Natural killer cell (primary cell): Measurements from ENCODE around the gene TAF7. TPM values are rescaled to one million over a fixed set of nuclear protein-coding genes. Genes with fewer than 3 reads are reported as not detected.
"Not testable (repeated sequence)": the region's sequence is repeated elsewhere in the genome, so short reads cannot be mapped to it uniquely, and the experiment has no call there.

Experiments
- ATAC-seq, 3 donors: fragments of 150-1000 bp in 2 of 3; fragments of 200-7000 bp in 1 of 3; cut with Tn5 transposase; 1 replicate in 1 of 3; 2 replicates in 2 of 3; pipeline ENCODE4 v1.10.0; 2021; ENCODE audit warnings: mild to moderate bottlenecking in 2 of 3, moderate library complexity in 2 of 3
- DNase-seq, 2 donors: peaks; one replicate each; pipeline versions ENCODE4 v3.0.0 to v3.0.0-alpha.2; 2013 to 2021; ENCODE audit warnings: mixed read lengths in 1 of 2
- H3K27ac ChIP-seq: one replicate; pipeline ENCODE4 v1.5.1; 2013; ENCODE audit warnings: mild to moderate bottlenecking, low read length
- H3K27me3 ChIP-seq: one replicate; pipeline ENCODE4 v1.6.1; 2013; ENCODE audit warnings: low read length; ENCODE audit not compliant: control insufficient read depth, insufficient read depth
- H3K36me3 ChIP-seq: one replicate; pipeline ENCODE4 v1.6.1; 2013; ENCODE audit warnings: low read length; ENCODE audit not compliant: control insufficient read depth, insufficient read depth
- H3K4me1 ChIP-seq: one replicate; pipeline ENCODE4 v1.6.1; 2013; ENCODE audit warnings: low read length; ENCODE audit not compliant: control insufficient read depth, insufficient read depth
- H3K4me3 ChIP-seq: one replicate; pipeline ENCODE4 v1.5.1; 2013; ENCODE audit warnings: low read length
- H3K9me3 ChIP-seq: one replicate; pipeline ENCODE4 v1.6.1; 2013; ENCODE audit warnings: low read length; ENCODE audit not compliant: control insufficient read depth, insufficient read depth
- H3K27ac Mint-ChIP-seq, 2 donors: one replicate each; pipeline ENCODE4 v1.8.0; 2022; ENCODE audit warnings: mild to moderate bottlenecking in 2 of 2, mixed read lengths in 2 of 2, moderate library complexity in 1 of 2
- H3K27me3 Mint-ChIP-seq, 2 donors: one replicate each; pipeline ENCODE4 v1.8.0; 2022; ENCODE audit warnings: low read depth in 2 of 2, mixed read lengths in 2 of 2
- H3K36me3 Mint-ChIP-seq: one replicate; pipeline ENCODE4 v1.8.0; 2022; ENCODE audit warnings: mixed read lengths
- H3K4me1 Mint-ChIP-seq, 2 donors: one replicate each; pipeline ENCODE4 v1.8.0; 2022; ENCODE audit warnings: mixed read lengths in 2 of 2
- H3K4me3 Mint-ChIP-seq: one replicate; pipeline ENCODE4 v1.8.0; 2022; ENCODE audit warnings: mild to moderate bottlenecking, moderate library complexity, mixed read lengths
- H3K9me3 Mint-ChIP-seq, 2 donors: one replicate each; pipeline ENCODE4 v1.8.0; 2022; ENCODE audit warnings: mixed read lengths in 2 of 2
- CTCF ChIP-seq: fragments of 200-600 bp; IDR thresholded peaks from one replicate; pipeline ENCODE4 v1.8.0; 2022; ENCODE audit warnings: antibody characterized with exemption
- WGBS: methylation state at CpG from one replicate; pipeline ENCODE4 v1.1.7; 2013; ENCODE audit warnings: missing lambda C conversion rate; ENCODE audit not compliant: insufficient coverage; 5-methylcytosine and 5-hydroxymethylcytosine counted together
- intact Hi-C: fragments of 100-400 bp; cut with micrococcal nuclease; formaldehyde crosslinking; loops from one replicate; pipeline ENCODE4 v1.14.2; 2022
- total RNA-seq, 4 donors: library from RNA; stranded (reverse); fragments of 120-200 nt in 1 of 4; gene quantifications; one replicate each; pipeline versions ENCODE4 v1.2.3 to v1.2.4, GENCODE V29; 2013 to 2022

TAF7 gene
- total RNA-seq, 3 donors from 2014 or later (not counting 1 experiment from before 2014, with no cell fraction given), result 77.3 to 96.1 (median 89.4) TPM

GRCh38 chr5:141338538-141339306, 18.1 kb upstream of the TAF7 start, which contains the start of gene PCDHGA2:
Gene PCDHGA2 (plus strand): TSS chr5:141338760.
- DNase-seq, result peak in 1 of 2 donors; percentile 13
- no peak within 1 kb of the TSS for H3K27ac ChIP-seq

DNA sequence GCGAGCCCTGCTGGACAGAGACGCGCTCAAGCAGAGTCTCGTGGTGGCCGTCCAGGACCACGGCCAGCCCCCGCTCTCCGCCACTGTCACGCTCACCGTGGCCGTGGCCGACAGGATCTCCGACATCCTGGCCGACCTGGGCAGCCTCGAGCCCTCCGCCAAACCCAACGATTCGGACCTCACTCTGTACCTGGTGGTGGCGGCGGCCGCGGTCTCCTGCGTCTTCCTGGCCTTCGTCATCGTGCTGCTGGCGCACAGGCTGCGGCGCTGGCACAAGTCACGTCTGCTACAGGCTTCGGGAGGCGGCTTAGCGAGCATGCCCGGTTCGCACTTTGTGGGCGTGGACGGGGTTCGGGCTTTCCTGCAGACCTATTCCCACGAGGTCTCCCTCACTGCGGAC, 12.0 kb upstream of the TAF7 start:
- H3K27ac ChIP-seq, H3K9me3 Mint-ChIP-seq, intact Hi-C loops, H3K27ac Mint-ChIP-seq, H3K4me1 Mint-ChIP-seq, H3K36me3 ChIP-seq, ATAC-seq, H3K4me1 ChIP-seq, DNase-seq, H3K4me3 Mint-ChIP-seq, H3K4me3 ChIP-seq: not testable (repeated sequence)
- Mint-ChIP-seq H3K36me3 (peaks cover 38% of the 10 kb centered on the region), H3K27me3 (peaks cover 63 to 98% of the 10 kb centered on the region in 2 donors)
- Histone ChIP-seq H3K27me3 (peaks cover 52% of the 10 kb centered on the region), H3K9me3 (peaks cover 16% of the 10 kb centered on the region)
- 54% methylated on average over 37 of the region's 39 CpGs for WGBS

More at GRCh38 chr5:141338538-141339306, 18.1 kb upstream of the TAF7 start, which contains the start of gene PCDHGA2:
- H3K4me3 Mint-ChIP-seq, result no peak within 1 kb of the TSS
- TF ChIP-seq CTCF, result no peak
- Histone ChIP-seq H3K36me3 (no peaks in the 10 kb centered on the region), H3K4me1 (no peaks in the 10 kb centered on the region), H3K4me3 (no peak within 1 kb of the TSS), H3K9me3 (peaks cover 20% of the 10 kb centered on the region), H3K27me3 (peaks cover 59% of the 10 kb centered on the region)
- H3K36me3 Mint-ChIP-seq, result peaks cover 58% of the 10 kb centered on the region
- peaks cover 5 to 8% of the 10 kb centered on the region in 2 donors for H3K9me3 Mint-ChIP-seq
- intact Hi-C loops, result no loop called here
- ATAC-seq, result no peak
- H3K27me3 Mint-ChIP-seq, result peaks cover 69 to 95% of the 10 kb centered on the region in 2 donors
- WGBS, result 21% methylated on average over 27 of the region's 27 CpGs
- no peaks in the 10 kb centered on the region for H3K4me1 Mint-ChIP-seq
- no peak within 1 kb of the TSS for H3K27ac Mint-ChIP-seq

- Histone ChIP-seq H3K9me3 (peaks cover 16% of the 10 kb centered on the region), H3K4me1 (peaks cover 5% of the 10 kb centered on the region), H3K4me3 (no peak within 1 kb of the TSS), H3K36me3 (no peaks in the 10 kb centered on the region), H3K27ac (no peak within 1 kb of the TSS), H3K27me3 (peaks cover 37% of the 10 kb centered on the region)
- H3K36me3 Mint-ChIP-seq, result peaks cover 18% of the 10 kb centered on the region
- H3K4me1 Mint-ChIP-seq, result peaks cover 7 to 8% of the 10 kb centered on the region in 2 donors
- WGBS, result 34% methylated on average over 21 of the region's 21 CpGs
- H3K27me3 Mint-ChIP-seq, result peaks cover 58 to 94% of the 10 kb centered on the region in 2 donors
- H3K4me3 Mint-ChIP-seq, result no peak within 1 kb of the TSS
- H3K9me3 Mint-ChIP-seq, result peaks cover 0 to 2% of the 10 kb centered on the region in 2 donors
- H3K27ac Mint-ChIP-seq, result no peak within 1 kb of the TSS
- DNase-seq, result peak in 1 of 2 donors; percentile 55
- peak; percentile 58 for TF ChIP-seq CTCF
- intact Hi-C loops, result no loop called here
- peak; percentile 58 to 71 (median 63) for ATAC-seq
These were observed 9.9 kb upstream of the TAF7 start, which contains the start of gene PCDHGA1 for GRCh38 chr5:141330299-141331080. Gene PCDHGA1 (plus strand): TSS chr5:141330514.

DNA sequence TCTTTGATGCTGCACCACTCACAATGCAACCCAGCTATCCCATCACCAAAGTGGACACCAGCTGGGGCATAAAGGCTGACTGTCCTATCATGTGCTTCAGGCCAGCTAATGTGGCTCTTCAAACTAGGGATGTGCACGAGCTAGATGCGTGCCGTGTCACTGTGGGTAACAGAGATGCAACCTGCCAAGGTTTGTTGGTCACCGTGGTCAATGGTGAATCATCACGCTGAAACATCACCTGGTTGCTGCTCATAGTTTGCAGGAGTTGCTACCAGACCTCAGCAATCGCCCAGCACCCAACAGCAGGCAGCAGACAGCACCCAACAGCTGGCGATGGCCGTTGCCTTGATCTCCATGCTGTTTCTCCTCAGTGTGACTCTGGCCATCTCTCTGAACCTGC, 7.6 kb upstream of the TAF7 start:
- peaks cover 13% of the 10 kb centered on the region for H3K9me3 ChIP-seq
- no peaks in the 10 kb centered on the region for H3K36me3 ChIP-seq
- Mint-ChIP-seq H3K9me3 (no peaks in the 10 kb centered on the region), H3K27me3 (peaks cover 46 to 79% of the 10 kb centered on the region in 2 donors), H3K27ac (no peak overlapping the region), H3K4me1 (peaks cover 7 to 8% of the 10 kb centered on the region in 2 donors), H3K36me3 (peaks cover 6% of the 10 kb centered on the region), H3K4me3 (no peak overlapping the region)
- no peak overlapping the region for H3K27ac ChIP-seq
- H3K27me3 ChIP-seq, result peaks cover 29% of the 10 kb centered on the region
- whole genome bisulfite sequencing, result 77% methylated on average over 8 of the region's 8 CpGs
- intact Hi-C loops, result loop anchor here (5.0 kb wide), 1 partner anchor 184 kb away; no protein-coding TSS in a partner anchor
- H3K4me3 ChIP-seq, result no peak overlapping the region
- H3K4me1 ChIP-seq, result peaks cover 5% of the 10 kb centered on the region
- ATAC-seq, result no peak
- no peak for TF ChIP-seq CTCF
- no peak for DNase-seq
